ENCODE data around the gene ALPK1. TPM values are rescaled to one million over a fixed set of nuclear protein-coding genes. Genes with fewer than 3 reads are reported as not detected.

ALPK1 gene
- total and polyA plus RNA-seq, 2 of the 8 experiments (the other 6 are each of a cell fraction or from before 2014, with no cell fraction given): 0.08 to 0.43 TPM

GRCh38 chr4:112279025-112279881 is 17.9 kb upstream of the ALPK1 start:
- no peak overlapping the region for H2BK5ac ChIP-seq (ENCODE audit: low read depth, low read length)
- H2BK12ac ChIP-seq (ENCODE audit: low read depth, low read length): no peak overlapping the region
- H3K14ac ChIP-seq (ENCODE audit: insufficient read length): no peak overlapping the region
- no peak overlapping the region for H2BK20ac ChIP-seq (ENCODE audit: low read length)
- no peak overlapping the region for H3K18ac ChIP-seq (ENCODE audit: extremely low read depth, low read length)
- H4K5ac ChIP-seq (ENCODE audit: insufficient read length, low read depth, low read length): no peak overlapping the region
- peaks cover 0 to 3% (median 0%) of the 10 kb centered on the region in 4 experiments; a peak in 3 of 7 replicates for H3K4me1 ChIP-seq (replicated peaks in 1 of 4; ENCODE audit: control insufficient read depth in 3 of 4, insufficient read depth in 4 of 4, low read length in 3 of 4)
- no peak overlapping the region for H2BK120ac ChIP-seq (replicated peaks; ENCODE audit: low read depth, low read length)
- H3K23me2 ChIP-seq (ENCODE audit: low read depth, low read length): no peaks in the 10 kb centered on the region
- no peak overlapping the region for H2BK15ac ChIP-seq (ENCODE audit: low read length)
- ChIA-PET POLR2A (ENCODE audit: partially characterized antibody) (no interaction called here), CTCF (ENCODE audit: partially characterized antibody) (interaction anchor here (0.7 to 2.0 kb wide), 4 partner anchors 12 to 327 kb away, joined by 3 to 8 read pairs (median 4); no protein-coding TSS in a partner anchor)
- no peak overlapping the region for H3K23ac ChIP-seq (ENCODE audit: insufficient read length)
- WGBS, 2 experiments (ENCODE audit: extremely low coverage in 1 of 2, insufficient coverage in 1 of 2, insufficient read length in 1 of 2, insufficient replicate concordance in 2 of 2, low coverage in 1 of 2, low lambda C conversion rate in 2 of 2, missing lambda C conversion rate in 1 of 2): 80% methylated on average over 7 of the region's 10 CpGs; no CpG with 5 or more reads in 1 of the 2 experiments
- H4K91ac ChIP-seq (replicated peaks; ENCODE audit: insufficient read length, low read length): no peak overlapping the region
- no peak overlapping the region for H3K9ac ChIP-seq (replicated peaks in 1 of 4; ENCODE audit: extremely low read depth in 1 of 4, low read depth in 3 of 4, low read length in 3 of 4)
- no peak overlapping the region for H3K4me3 ChIP-seq (ENCODE audit: extremely low read depth in 1 of 4, insufficient read depth in 2 of 4, low read depth in 3 of 4, low read length in 4 of 4)
- H2AFZ ChIP-seq (ENCODE audit: low read length): no peak overlapping the region
- FAIRE-seq: no peak
- H4K8ac ChIP-seq (ENCODE audit: extremely low read depth, insufficient read depth, low read length): no peak overlapping the region
- no peaks in the 10 kb centered on the region for H3K27me3 ChIP-seq (replicated peaks in 1 of 4; ENCODE audit: control insufficient read depth in 3 of 4, extremely low read depth in 1 of 4, insufficient read depth in 3 of 4, low read length in 3 of 4)
- H3K9me3 ChIP-seq (ENCODE audit: insufficient read depth in 2 of 2, low read depth in 1 of 2, low read length in 1 of 2): peaks cover 0 to 3% of the 10 kb centered on the region in 2 experiments; a peak in 3 of 4 replicates
- no peaks in the 10 kb centered on the region for H3K79me1 ChIP-seq (ENCODE audit: low read depth, low read length)
- no peak overlapping the region for H3K4ac ChIP-seq (replicated peaks; ENCODE audit: insufficient read length, low read depth, low read length)
- no peak overlapping the region for H3K4me2 ChIP-seq (ENCODE audit: insufficient read depth in 1 of 2, low read depth in 2 of 2, low read length in 2 of 2)
- no peak overlapping the region for H3K56ac ChIP-seq (replicated peaks; ENCODE audit: insufficient read length, low read depth, low read length)
- TF ChIP-seq POLR2A (IDR thresholded peaks at IDR 0.05; ENCODE audit: control extremely low read depth in 1 of 2, low read depth in 2 of 2, low read length in 2 of 2) (no peak), TCF12 (IDR thresholded peaks at IDR 0.05; ENCODE audit: low read depth, low read length) (no peak)
- no peak overlapping the region for H2AK5ac ChIP-seq (ENCODE audit: low read depth, low read length)
- no peaks in the 10 kb centered on the region for H4K20me1 ChIP-seq (replicated peaks in 1 of 2; ENCODE audit: control insufficient read depth in 1 of 2, insufficient read depth in 2 of 2, low read length in 2 of 2)
- H3K79me2 ChIP-seq (ENCODE audit: control insufficient read depth in 1 of 2, insufficient read depth in 2 of 2, low read length in 2 of 2): no peaks in the 10 kb centered on the region
- DNase-seq (ENCODE audit: low read depth in 1 of 2, low spot score in 2 of 2): no peak
- H3K27ac ChIP-seq (ENCODE audit: low read depth, low read length): no peak overlapping the region
- no peaks in the 10 kb centered on the region for H3K36me3 ChIP-seq (ENCODE audit: control insufficient read depth in 2 of 4, insufficient read depth in 4 of 4, low read length in 3 of 4)
